Measurements from ENCODE around the gene MED23.

GRCh38 chr6:131631625-131632289, 3.7 kb upstream of the MED23 start:
- TF ChIP-seq CTCF (conservative IDR thresholded peaks at IDR 0.05; ENCODE audit: low read depth in 2 of 2): no peak
- TF ChIP-seq POLR2AphosphoS5 (IDR thresholded peaks at IDR 0.05; ENCODE audit: low read depth): no peak
- TF ChIP-seq CREB1 (CRISPR knock-in tag; IDR thresholded peaks at IDR 0.05; ENCODE audit: low read depth): no peak
- no peak for TF ChIP-seq EZH2phosphoT487 (IDR thresholded peaks at IDR 0.05; ENCODE audit: unreplicated experiment)
- no peak for TF ChIP-seq EZH2 (IDR thresholded peaks at IDR 0.05; ENCODE audit: low read depth, unreplicated experiment)
- no peak for TF ChIP-seq ETS1 (IDR thresholded peaks at IDR 0.05)
- no peak for TF ChIP-seq REST (IDR thresholded peaks at IDR 0.05; ENCODE audit: unreplicated experiment)
- no peak for TF ChIP-seq ZNF462 (CRISPR knock-in tag; IDR thresholded peaks at IDR 0.05)
- no peak for TF ChIP-seq STAT1 (IDR thresholded peaks at IDR 0.05; ENCODE audit: unreplicated experiment)
- no peak for TF ChIP-seq JUNB (IDR thresholded peaks at IDR 0.05; ENCODE audit: unreplicated experiment)
- no peak for TF ChIP-seq NANOG (IDR thresholded peaks at IDR 0.05; ENCODE audit: borderline replicate concordance)
